ENCODE data around the gene ELMO3.

GRCh38 chr16:67166598-67167168 is 32.2 kb upstream of the ELMO3 start:
- TF ChIP-seq CTCF (IDR thresholded peaks at IDR 0.05 in 4 of 5, conservative IDR thresholded peaks at IDR 0.05 in 1 of 5) (no peak), POLR2A (IDR thresholded peaks at IDR 0.05) (no peak)
